GM19452 (cell line): ENCODE results near the gene MUC6.

Experiments used
- ATAC-seq: cut with Tn5 transposase; IDR thresholded peaks from one replicate; pipeline ENCODE4 v1.9.1; 2021; ENCODE audit not compliant: unreplicated experiment

Gene MUC6, protein sequence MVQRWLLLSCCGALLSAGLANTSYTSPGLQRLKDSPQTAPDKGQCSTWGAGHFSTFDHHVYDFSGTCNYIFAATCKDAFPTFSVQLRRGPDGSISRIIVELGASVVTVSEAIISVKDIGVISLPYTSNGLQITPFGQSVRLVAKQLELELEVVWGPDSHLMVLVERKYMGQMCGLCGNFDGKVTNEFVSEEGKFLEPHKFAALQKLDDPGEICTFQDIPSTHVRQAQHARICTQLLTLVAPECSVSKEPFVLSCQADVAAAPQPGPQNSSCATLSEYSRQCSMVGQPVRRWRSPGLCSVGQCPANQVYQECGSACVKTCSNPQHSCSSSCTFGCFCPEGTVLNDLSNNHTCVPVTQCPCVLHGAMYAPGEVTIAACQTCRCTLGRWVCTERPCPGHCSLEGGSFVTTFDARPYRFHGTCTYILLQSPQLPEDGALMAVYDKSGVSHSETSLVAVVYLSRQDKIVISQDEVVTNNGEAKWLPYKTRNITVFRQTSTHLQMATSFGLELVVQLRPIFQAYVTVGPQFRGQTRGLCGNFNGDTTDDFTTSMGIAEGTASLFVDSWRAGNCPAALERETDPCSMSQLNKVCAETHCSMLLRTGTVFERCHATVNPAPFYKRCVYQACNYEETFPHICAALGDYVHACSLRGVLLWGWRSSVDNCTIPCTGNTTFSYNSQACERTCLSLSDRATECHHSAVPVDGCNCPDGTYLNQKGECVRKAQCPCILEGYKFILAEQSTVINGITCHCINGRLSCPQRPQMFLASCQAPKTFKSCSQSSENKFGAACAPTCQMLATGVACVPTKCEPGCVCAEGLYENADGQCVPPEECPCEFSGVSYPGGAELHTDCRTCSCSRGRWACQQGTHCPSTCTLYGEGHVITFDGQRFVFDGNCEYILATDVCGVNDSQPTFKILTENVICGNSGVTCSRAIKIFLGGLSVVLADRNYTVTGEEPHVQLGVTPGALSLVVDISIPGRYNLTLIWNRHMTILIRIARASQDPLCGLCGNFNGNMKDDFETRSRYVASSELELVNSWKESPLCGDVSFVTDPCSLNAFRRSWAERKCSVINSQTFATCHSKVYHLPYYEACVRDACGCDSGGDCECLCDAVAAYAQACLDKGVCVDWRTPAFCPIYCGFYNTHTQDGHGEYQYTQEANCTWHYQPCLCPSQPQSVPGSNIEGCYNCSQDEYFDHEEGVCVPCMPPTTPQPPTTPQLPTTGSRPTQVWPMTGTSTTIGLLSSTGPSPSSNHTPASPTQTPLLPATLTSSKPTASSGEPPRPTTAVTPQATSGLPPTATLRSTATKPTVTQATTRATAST (N-terminal part only)

DNA sequence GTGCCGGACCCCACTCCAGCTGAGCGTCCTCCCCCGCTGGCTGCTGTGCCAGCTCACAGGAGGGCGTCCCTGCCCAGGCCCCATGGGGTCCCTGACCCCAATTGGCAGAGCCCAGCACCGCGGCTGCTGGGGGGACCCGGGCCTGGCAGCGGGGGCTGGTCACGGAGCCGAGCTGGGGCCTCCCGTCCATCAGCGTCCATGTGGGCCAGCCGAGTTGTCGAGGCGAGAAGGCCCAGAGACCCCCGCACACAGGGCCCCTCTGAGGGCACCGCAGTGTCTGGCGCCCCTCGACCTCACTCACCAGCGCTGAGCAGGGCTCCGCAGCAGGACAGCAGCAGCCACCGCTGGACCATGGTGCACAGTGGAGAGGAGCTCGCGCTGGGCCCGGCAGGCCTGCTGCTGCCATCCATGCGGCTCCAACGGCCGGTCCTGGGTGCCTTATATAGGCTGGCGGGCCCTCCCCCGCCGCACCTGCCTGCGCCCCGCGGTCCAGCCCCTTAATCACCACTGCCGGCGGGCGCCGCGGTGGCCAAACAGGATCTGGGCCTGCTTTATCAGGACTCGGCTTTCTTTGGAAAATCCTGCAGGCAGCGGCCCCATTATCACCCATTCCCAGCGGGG, at the start of gene MUC6:
Gene MUC6, minus strand, starts transcription at position 416 of the 621 bp plus-strand sequence. Its CDS starts 63 bp downstream, at position 353.
- ATAC-seq: no peak

DNA sequence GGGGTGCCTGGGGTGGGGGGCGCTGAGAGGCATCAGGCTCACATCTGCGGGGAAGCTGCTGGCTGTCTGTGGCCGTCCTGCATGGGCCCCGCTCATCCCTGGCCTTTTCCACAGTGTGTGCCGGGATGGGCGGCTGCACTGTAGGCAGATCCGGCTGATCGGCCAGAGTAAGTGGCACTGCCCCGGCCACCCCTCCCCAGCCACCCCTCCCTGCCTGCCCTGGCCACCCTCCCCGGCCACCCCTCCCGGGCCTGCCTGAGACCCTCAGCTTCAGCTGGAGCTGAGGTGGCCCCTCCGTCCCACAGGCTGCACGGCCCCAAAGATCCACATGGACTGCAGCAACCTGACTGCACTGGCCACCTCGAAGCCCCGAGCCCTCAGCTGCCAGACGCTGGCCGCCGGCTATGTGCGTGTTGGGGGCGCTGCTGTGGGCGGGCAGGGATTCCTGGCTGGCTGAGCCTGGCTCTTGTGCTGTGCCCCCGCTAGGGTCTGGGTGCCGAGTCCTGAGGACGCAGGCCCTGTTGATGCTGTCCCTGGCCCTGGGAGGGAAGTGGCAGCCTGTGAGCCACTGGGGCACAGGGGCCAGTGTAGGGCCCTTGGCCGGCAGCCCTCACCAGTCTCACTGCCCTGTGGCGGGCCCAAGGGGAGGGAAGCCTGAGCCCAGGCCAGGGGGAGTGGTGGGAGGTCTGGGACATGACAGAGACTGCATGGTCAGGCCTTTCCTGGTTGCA, 49.1 kb upstream of the MUC6 start:
- no peak for ATAC-seq

DNA sequence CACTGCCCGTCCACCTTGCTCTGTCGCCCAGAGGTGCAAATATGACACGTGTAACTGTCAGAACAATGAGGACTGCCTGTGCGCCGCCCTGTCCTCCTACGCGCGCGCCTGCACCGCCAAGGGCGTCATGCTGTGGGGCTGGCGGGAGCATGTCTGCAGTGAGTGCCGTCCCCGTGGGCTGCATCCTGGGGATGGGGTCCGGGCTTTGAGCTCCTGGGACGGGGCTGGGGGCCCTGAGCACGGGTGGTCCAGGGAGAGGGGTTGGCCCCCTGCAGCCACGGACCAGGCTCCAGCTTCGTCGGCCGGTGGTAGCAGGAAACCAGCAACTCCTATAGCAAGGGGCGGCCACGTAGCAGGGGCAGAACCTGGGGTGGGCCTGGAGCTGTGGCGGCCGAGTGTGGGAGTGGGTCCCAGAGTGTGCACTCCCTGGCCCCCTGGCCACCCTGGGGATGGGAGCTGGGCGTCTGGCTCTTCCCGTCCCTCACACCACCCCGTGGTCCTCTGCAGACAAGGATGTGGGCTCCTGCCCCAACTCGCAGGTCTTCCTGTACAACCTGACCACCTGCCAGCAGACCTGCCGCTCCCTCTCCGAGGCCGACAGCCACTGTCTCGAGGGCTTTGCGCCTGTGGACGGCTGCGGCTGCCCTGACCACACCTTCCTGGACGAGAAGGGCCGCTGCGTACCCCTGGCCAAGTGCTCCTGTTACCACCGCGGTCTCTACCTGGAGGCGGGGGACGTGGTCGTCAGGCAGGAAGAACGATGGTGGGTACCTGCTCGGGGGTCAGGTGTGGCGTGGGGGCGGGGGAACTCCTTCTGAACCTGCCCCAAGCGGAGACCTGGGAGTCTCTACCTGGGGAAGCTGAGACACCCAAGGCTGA, 48.3 kb upstream of the MUC6 start:
- no peak for ATAC-seq

DNA sequence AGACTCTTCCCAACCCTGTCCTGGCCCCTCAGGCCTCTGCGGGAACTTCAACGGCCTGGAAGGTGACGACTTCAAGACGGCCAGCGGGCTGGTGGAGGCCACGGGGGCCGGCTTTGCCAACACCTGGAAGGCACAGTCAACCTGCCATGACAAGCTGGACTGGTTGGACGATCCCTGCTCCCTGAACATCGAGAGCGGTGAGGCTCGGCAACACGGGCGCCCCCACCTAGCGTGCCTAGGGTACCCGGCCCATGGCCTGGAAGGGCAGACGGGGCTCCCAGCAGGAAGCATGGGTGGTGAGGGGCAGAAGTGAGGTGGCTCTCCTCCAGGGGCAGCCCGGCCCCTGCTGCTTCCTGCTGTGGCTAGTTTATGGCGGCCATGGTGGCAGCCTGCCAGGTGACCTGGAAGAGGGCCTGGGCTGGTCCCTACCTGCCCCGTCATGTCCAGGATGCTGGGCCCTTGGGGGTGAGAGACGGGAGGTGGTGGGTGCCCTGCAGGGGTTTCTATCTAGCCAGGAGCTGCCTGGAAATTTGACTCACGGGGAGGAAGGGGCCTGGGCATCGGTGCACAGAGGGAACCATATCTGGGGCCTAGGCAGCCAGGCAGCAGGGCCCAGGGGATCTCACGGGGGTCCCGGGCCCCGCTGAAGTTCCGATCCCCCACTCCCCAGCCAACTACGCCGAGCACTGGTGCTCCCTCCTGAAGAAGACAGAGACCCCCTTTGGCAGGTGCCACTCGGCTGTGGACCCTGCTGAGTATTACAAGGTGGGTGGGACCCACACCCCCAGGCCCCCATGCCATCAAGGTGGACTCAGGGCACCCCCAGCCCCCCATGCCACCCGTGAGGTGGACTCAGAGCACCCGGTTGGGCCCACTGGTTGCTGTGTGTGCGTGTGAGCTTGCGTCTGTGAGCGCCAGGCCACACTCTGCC, 47.4 kb upstream of the MUC6 start:
- no peak for ATAC-seq

GRCh38 chr11:1082728-1083620, 46.5 kb upstream of the MUC6 start:
- no peak for ATAC-seq

GRCh38 chr11:1082346-1082727, 45.8 kb upstream of the MUC6 start:
- ATAC-seq: no peak

- ATAC-seq: no peak
Measured at GRCh38 chr11:1081601-1082311, 45.2 kb upstream of the MUC6 start.

GRCh38 chr11:1078191-1078601, 41.7 kb upstream of the MUC6 start:
- ATAC-seq: no peak

- ATAC-seq: no peak
Measured at GRCh38 chr11:1077417-1078119, 41.0 kb upstream of the MUC6 start.

- no peak for ATAC-seq
Measured at GRCh38 chr11:1077033-1077416, 40.5 kb upstream of the MUC6 start.

- no peak for ATAC-seq
Measured at GRCh38 chr11:1076061-1076665, 39.6 kb upstream of the MUC6 start.

DNA sequence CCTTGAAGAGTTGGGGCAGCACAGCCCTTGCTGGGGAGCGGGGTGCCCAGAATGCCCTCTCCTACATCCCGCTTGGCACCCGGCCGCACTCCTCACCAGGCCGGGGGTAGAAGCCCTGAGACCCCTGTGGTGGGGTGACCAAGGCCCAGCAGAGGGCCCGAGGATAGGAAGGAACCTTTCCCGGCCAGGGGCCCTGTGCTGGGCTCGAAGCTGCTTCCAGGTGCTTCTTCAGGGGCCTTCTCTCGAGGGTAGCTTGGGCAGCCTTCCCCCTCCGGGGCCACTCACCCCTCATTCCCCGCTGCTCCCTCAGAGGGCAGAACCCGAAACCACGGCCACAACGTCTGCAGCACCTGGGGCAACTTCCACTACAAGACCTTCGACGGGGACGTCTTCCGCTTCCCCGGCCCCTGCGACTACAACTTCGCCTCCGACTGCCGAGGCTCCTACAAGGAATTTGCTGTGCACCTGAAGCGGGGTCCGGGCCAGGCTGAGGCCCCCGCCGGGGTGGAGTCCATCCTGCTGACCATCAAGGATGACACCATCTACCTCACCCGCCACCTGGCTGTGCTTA, 38.9 kb upstream of the MUC6 start:
- ATAC-seq: no peak

- ATAC-seq: no peak
Measured at GRCh38 chr11:1074244-1075221, 38.0 kb upstream of the MUC6 start, which contains the start of gene MUC2. TSS of gene MUC2 (plus strand) at chr11:1074874.

- ATAC-seq: no peak
Measured at GRCh38 chr11:1073851-1074243, 37.3 kb upstream of the MUC6 start.
